C4-2B (cell line): ENCODE measurements around the gene ZEB2.

Experiments
- ZFX ChIP-seq: fragments of 450-650 bp; IDR thresholded peaks from 2 replicates; pipeline ENCODE4 v1.6.1; 2017
- TF ChIP-seq, protein P1 (sequence below): fragments of 450-650 bp; conservative IDR thresholded peaks from 2 replicates; pipeline ENCODE4 v1.5.1; 2017; ENCODE audit warnings: mild to moderate bottlenecking

GRCh38 chr2:144550084-144550483 lies 30.2 kb upstream of the ZEB2 start:
- TF ChIP-seq, protein P1, sequence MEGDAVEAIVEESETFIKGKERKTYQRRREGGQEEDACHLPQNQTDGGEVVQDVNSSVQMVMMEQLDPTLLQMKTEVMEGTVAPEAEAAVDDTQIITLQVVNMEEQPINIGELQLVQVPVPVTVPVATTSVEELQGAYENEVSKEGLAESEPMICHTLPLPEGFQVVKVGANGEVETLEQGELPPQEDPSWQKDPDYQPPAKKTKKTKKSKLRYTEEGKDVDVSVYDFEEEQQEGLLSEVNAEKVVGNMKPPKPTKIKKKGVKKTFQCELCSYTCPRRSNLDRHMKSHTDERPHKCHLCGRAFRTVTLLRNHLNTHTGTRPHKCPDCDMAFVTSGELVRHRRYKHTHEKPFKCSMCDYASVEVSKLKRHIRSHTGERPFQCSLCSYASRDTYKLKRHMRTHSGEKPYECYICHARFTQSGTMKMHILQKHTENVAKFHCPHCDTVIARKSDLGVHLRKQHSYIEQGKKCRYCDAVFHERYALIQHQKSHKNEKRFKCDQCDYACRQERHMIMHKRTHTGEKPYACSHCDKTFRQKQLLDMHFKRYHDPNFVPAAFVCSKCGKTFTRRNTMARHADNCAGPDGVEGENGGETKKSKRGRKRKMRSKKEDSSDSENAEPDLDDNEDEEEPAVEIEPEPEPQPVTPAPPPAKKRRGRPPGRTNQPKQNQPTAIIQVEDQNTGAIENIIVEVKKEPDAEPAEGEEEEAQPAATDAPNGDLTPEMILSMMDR: no peak
- no peak for TF ChIP-seq ZFX
